Effector memory CD8-positive, alpha-beta T cell (primary cell): ENCODE results near the gene ERBIN.

ENCODE experiments used
- ATAC-seq: fragments of 150-1000 bp; cut with Tn5 transposase; replicated peaks from 2 replicates; pipeline ENCODE4 v1.10.0; 2021; ENCODE audit warnings: mild to moderate bottlenecking, moderate library complexity
- DNase-seq, 3 experiments: peaks; one replicate each; pipeline ENCODE4 v3.0.0; 2021
- H3K27ac Mint-ChIP-seq, 2 donors: one replicate each; pipeline ENCODE4 v1.8.0; 2022; ENCODE audit warnings: mild to moderate bottlenecking in 2 of 2, mixed read lengths in 2 of 2, moderate library complexity in 2 of 2
- H3K27me3 Mint-ChIP-seq, 2 donors: one replicate each; pipeline ENCODE4 v1.8.0; 2022; ENCODE audit warnings: mixed read lengths in 2 of 2
- H3K36me3 Mint-ChIP-seq: one replicate; pipeline ENCODE4 v1.8.0; 2022; ENCODE audit warnings: mild to moderate bottlenecking, moderate library complexity, mixed read lengths; ENCODE audit not compliant: insufficient read depth
- H3K4me1 Mint-ChIP-seq, 2 donors: one replicate each; pipeline ENCODE4 v1.8.0; 2022; ENCODE audit warnings: low read depth in 2 of 2, mixed read lengths in 2 of 2
- H3K4me3 Mint-ChIP-seq, 2 donors: one replicate each; pipeline ENCODE4 v1.8.0; 2022; ENCODE audit warnings: mild to moderate bottlenecking in 2 of 2, mixed read lengths in 2 of 2, moderate library complexity in 2 of 2
- H3K9me3 Mint-ChIP-seq, 2 donors: one replicate each; pipeline ENCODE4 v1.8.0; 2022; ENCODE audit warnings: mixed read lengths in 2 of 2

ERBIN gene

DNA sequence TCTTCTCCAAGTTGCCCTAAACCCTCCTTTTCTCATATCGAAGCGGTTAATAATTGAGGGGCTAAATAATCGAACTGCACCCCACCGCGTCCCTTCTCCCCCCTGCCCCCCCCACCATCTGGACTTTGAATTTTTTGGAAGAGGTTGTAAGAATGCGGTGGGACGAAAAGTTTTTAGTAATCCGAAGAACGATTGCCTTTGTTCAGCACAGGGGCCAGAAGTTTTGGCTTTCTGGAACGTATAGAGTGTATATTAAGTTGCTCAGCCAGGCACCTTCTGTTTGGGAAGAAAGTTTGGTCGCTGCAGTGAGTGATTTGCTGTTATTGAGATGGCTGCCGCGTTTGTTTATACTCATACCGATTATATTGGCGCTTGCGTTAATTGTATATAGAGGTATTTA, 518 bp downstream of the ERBIN start:
- DNase-seq (peak in 1 of 3 experiments; percentile 2), ATAC-seq (no peak)
- peak overlapping the region; percentile 95 to 96 for H3K27ac Mint-ChIP-seq
- no peaks in the 10 kb centered on the region for H3K27me3 Mint-ChIP-seq
- H3K36me3 Mint-ChIP-seq: peaks cover 42% of the 10 kb centered on the region
- H3K9me3 Mint-ChIP-seq: no peaks in the 10 kb centered on the region
- peak overlapping the region; percentile 91 to 97 for H3K4me3 Mint-ChIP-seq
- peaks cover 37 to 39% of the 10 kb centered on the region in 2 donors for H3K4me1 Mint-ChIP-seq

- Mint-ChIP-seq H3K27me3 (no peaks in the 10 kb centered on the region), H3K4me1 (peaks cover 43 to 44% of the 10 kb centered on the region in 2 donors), H3K4me3 (peak overlapping the region; percentile 91 to 97), H3K27ac (peak overlapping the region; percentile 95 to 96), H3K9me3 (no peaks in the 10 kb centered on the region), H3K36me3 (peaks cover 44% of the 10 kb centered on the region)
- DNase-seq: peak in 2 of 3 experiments; percentile 9 to 16
- ATAC-seq: peak; percentile 12
These were observed 1.3 kb downstream of the ERBIN start for GRCh38 chr5:65927503-65928321.

GRCh38 chr5:65928322-65928752, 2.0 kb downstream of the ERBIN start:
- ATAC-seq: no peak
- no peaks in the 10 kb centered on the region for H3K27me3 Mint-ChIP-seq
- H3K9me3 Mint-ChIP-seq: no peaks in the 10 kb centered on the region
- no peak for DNase-seq
- peak overlapping the region; percentile 91 to 97 for H3K4me3 Mint-ChIP-seq
- peaks cover 45% of the 10 kb centered on the region for H3K36me3 Mint-ChIP-seq
- H3K27ac Mint-ChIP-seq: peak overlapping the region; percentile 95 to 96
- peaks cover 45 to 46% of the 10 kb centered on the region in 2 donors for H3K4me1 Mint-ChIP-seq

DNA sequence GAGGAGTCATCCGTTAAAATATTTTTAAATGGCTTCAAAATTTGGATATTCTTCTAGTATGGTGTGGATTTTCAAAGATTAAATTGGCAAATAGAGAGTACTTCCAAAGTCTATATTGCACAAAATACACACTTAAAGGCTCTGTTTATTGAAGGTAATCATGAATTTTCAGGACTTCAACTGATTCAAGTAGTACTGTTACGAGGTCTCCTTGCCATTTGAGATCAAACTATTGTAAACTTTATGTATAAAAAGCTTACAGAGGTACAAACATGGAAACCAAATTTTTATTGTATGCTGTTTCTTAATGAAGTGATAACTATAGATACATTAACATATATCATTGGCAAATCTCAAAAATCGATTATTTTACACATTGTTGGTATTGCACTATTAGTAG, 2.5 kb downstream of the ERBIN start:
- no peak for DNase-seq
- no peaks in the 10 kb centered on the region for H3K9me3 Mint-ChIP-seq
- H3K4me1 Mint-ChIP-seq: peaks cover 45 to 51% of the 10 kb centered on the region in 2 donors
- peak overlapping the region; percentile 91 to 97 for H3K4me3 Mint-ChIP-seq
- no peak for ATAC-seq
- H3K27ac Mint-ChIP-seq: no peak overlapping the region
- H3K27me3 Mint-ChIP-seq: no peaks in the 10 kb centered on the region
- peaks cover 48% of the 10 kb centered on the region for H3K36me3 Mint-ChIP-seq

DNA sequence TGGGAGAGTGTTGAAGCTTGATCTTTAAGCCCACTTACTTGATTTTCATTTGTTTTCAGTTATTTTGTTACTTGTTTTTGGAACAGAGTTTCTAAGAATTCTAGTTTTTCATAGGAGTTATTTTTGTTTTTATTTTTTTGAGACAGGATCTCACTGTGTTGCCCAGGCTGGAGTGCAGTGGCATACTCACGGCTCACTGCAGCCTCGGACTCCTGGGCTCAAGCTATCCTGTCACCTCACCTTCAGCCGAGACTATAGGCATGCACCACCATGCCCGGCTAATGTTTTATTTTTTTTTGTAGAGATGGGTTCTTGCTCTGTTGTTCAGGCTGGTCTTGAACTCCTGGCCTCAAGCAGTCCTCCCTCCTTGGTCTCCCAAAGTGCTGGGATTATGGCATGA, 6.3 kb downstream of the ERBIN start:
- no peaks in the 10 kb centered on the region for H3K9me3 Mint-ChIP-seq
- no peak for DNase-seq
- peaks cover 57 to 79% of the 10 kb centered on the region in 2 donors for H3K4me1 Mint-ChIP-seq
- H3K36me3 Mint-ChIP-seq: peaks cover 31% of the 10 kb centered on the region
- peak overlapping the region; percentile 41 to 77 for H3K27ac Mint-ChIP-seq
- H3K4me3 Mint-ChIP-seq: peak overlapping the region; percentile 14 to 26
- no peak for ATAC-seq
- H3K27me3 Mint-ChIP-seq: no peaks in the 10 kb centered on the region

DNA sequence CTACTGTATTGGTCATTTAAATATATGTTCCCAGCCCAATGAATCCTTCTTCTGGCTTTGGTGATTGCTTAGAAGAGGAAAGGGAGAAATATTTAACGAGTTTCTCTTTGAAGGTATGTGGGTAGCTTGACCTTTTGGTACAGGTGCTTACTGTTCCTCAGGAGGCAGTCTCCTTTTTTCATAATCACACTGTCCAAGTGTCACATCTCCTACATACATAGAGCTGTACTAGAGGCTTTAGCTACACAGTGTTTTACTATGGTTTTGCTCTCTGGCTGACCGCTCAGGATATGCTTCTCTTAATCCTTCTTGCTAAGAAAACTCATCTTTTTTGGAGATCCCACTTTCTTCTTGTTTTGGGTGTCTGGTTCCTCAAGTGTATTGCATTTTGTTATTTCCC, 6.9 kb downstream of the ERBIN start:
- DNase-seq (no peak), ATAC-seq (no peak)
- H3K4me1 Mint-ChIP-seq: peaks cover 57 to 79% of the 10 kb centered on the region in 2 donors
- peak overlapping the region; percentile 14 to 26 for H3K4me3 Mint-ChIP-seq
- H3K36me3 Mint-ChIP-seq: peaks cover 33% of the 10 kb centered on the region
- H3K9me3 Mint-ChIP-seq: no peaks in the 10 kb centered on the region
- peak overlapping the region in 1 of 2 donors; percentile 77 for H3K27ac Mint-ChIP-seq
- H3K27me3 Mint-ChIP-seq: no peaks in the 10 kb centered on the region

GRCh38 chr5:65938256-65938655, 11.9 kb downstream of the ERBIN start:
- ATAC-seq (no peak), DNase-seq (no peak)
- peak overlapping the region in 1 of 2 donors; percentile 46 for H3K4me3 Mint-ChIP-seq
- H3K27me3 Mint-ChIP-seq: no peaks in the 10 kb centered on the region
- peaks cover 36 to 55% of the 10 kb centered on the region in 2 donors for H3K4me1 Mint-ChIP-seq
- peaks cover 24% of the 10 kb centered on the region for H3K36me3 Mint-ChIP-seq
- H3K9me3 Mint-ChIP-seq: no peaks in the 10 kb centered on the region
- H3K27ac Mint-ChIP-seq: peak overlapping the region in 1 of 2 donors; percentile 65

GRCh38 chr5:65943771-65944170, 17.4 kb downstream of the ERBIN start:
- H3K9me3 Mint-ChIP-seq: no peaks in the 10 kb centered on the region
- H3K27me3 Mint-ChIP-seq: no peaks in the 10 kb centered on the region
- H3K4me1 Mint-ChIP-seq: peaks cover 16 to 35% of the 10 kb centered on the region in 2 donors
- DNase-seq: no peak
- ATAC-seq: no peak
- peaks cover 18% of the 10 kb centered on the region for H3K36me3 Mint-ChIP-seq
- H3K4me3 Mint-ChIP-seq: no peak overlapping the region
- no peak overlapping the region for H3K27ac Mint-ChIP-seq

GRCh38 chr5:65946198-65946745, 19.9 kb downstream of the ERBIN start:
- DNase-seq (no peak), ATAC-seq (no peak)
- H3K27me3 Mint-ChIP-seq: no peaks in the 10 kb centered on the region
- H3K4me1 Mint-ChIP-seq: peaks cover 24 to 53% of the 10 kb centered on the region in 2 donors
- no peaks in the 10 kb centered on the region for H3K9me3 Mint-ChIP-seq
- H3K27ac Mint-ChIP-seq: no peak overlapping the region
- H3K36me3 Mint-ChIP-seq: peaks cover 15% of the 10 kb centered on the region
- H3K4me3 Mint-ChIP-seq: no peak overlapping the region

DNA sequence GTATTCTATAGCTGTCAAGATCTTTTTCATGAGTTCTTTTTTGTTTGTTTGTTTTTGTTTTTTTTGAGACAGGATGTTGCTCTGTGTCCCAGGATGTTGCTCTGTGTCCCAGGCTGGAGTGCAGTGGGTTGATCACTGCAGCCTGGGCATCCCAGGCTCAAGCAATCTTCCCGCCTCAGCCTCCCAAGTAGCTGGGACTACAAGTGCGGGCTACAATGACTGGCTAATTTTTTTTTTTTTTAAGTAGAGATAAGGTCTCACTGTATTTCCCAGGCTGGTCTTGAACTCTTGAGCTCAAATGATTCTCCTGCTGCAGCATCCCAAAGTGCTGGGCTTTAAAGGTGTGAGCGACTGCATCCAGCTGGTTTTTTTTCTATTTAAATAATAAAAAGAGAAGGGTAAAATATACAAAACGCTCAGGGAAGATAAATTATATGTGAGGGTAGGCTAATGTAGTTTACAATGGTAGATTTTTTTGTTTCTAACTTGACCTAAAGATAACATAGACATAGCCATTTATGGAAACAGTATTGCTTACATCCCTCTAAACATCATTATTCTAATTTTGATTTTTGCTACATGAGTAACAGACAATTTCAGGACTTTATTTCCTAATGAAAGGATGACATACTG, 21.9 kb downstream of the ERBIN start:
- peaks cover 7% of the 10 kb centered on the region for H3K36me3 Mint-ChIP-seq
- DNase-seq (no peak), ATAC-seq (no peak)
- H3K27me3 Mint-ChIP-seq: no peaks in the 10 kb centered on the region
- no peaks in the 10 kb centered on the region for H3K9me3 Mint-ChIP-seq
- no peak overlapping the region for H3K4me3 Mint-ChIP-seq
- H3K4me1 Mint-ChIP-seq: peaks cover 25 to 59% of the 10 kb centered on the region in 2 donors
- no peak overlapping the region for H3K27ac Mint-ChIP-seq

- ATAC-seq: no peak
- no peaks in the 10 kb centered on the region for H3K9me3 Mint-ChIP-seq
- no peak overlapping the region for H3K27ac Mint-ChIP-seq
These were observed 25.0 kb downstream of the ERBIN start for GRCh38 chr5:65951330-65951729.

DNA sequence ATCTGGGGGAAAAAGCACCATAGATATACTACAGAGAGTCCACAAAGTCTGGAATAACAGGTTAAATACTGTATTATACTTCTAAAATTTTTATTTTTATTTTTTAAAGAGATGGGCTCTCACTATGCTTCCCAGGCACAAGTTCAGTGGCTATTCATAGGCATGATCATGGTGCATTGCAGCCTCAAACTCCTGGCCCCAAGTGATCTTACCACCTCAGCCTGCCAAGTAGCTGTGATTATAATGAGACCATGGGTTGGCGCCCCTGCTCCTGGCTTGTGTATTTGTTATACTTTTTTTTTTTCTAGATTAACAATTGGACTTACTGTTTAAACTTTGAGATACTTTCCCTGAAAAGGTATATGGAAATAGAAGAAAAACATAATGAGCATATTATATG, 25.9 kb downstream of the ERBIN start:
- peaks cover 31 to 58% of the 10 kb centered on the region in 2 donors for H3K4me1 Mint-ChIP-seq
- H3K9me3 Mint-ChIP-seq: no peaks in the 10 kb centered on the region
- no peak overlapping the region for H3K27ac Mint-ChIP-seq
- ATAC-seq (no peak), DNase-seq (no peak)
- H3K36me3 Mint-ChIP-seq: peaks cover 12% of the 10 kb centered on the region
- H3K4me3 Mint-ChIP-seq: no peak overlapping the region
- H3K27me3 Mint-ChIP-seq: no peaks in the 10 kb centered on the region

More at GRCh38 chr5:65951330-65951729, 25.0 kb downstream of the ERBIN start:
- DNase-seq: no peak
- H3K27me3 Mint-ChIP-seq: no peaks in the 10 kb centered on the region
- peaks cover 12% of the 10 kb centered on the region for H3K36me3 Mint-ChIP-seq
- peaks cover 31 to 67% of the 10 kb centered on the region in 2 donors for H3K4me1 Mint-ChIP-seq
- peak overlapping the region in 1 of 2 donors; percentile 38 for H3K4me3 Mint-ChIP-seq

DNA sequence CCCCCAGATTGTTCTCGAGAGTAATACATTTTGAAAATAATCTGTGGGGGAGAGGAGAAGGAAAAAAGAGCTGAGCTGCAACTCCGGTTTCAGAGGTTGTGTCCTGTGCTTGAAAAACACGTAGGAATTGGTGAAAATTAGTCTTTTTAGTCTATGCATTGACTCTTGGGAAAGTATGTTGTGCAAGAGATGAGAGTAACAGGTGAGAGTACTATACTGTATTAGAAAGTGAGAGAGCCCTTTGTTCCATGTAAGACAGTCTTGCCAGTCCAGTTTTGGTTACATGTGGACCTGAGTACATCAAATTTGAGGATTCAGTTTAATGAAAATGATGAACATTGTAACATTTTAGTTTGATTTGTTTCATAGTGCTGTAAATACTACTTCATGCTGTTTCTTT, 27.8 kb downstream of the ERBIN start:
- H3K27ac Mint-ChIP-seq: peak overlapping the region in 1 of 2 donors; percentile 46
- H3K27me3 Mint-ChIP-seq: no peaks in the 10 kb centered on the region
- peak overlapping the region in 1 of 2 donors; percentile 21 for H3K4me3 Mint-ChIP-seq
- H3K4me1 Mint-ChIP-seq: peaks cover 33 to 57% of the 10 kb centered on the region in 2 donors
- no peaks in the 10 kb centered on the region for H3K9me3 Mint-ChIP-seq
- H3K36me3 Mint-ChIP-seq: peaks cover 11% of the 10 kb centered on the region
- no peak for DNase-seq
- no peak for ATAC-seq
